Mucosa of rectum (tissue), 2 donors: ENCODE data around the gene BEGAIN.

ENCODE experiments used
- H3K27ac ChIP-seq, 2 donors: one replicate each; pipeline ENCODE4 v1.7.0; 2013; ENCODE audit warnings: inconsistent platforms in 2 of 2, low read depth in 2 of 2, low read length in 2 of 2
- H3K27me3 ChIP-seq, 2 donors: one replicate each; pipeline ENCODE4 v1.7.0; 2013; ENCODE audit warnings: low read length in 2 of 2; ENCODE audit not compliant: control insufficient read depth in 2 of 2, insufficient read depth in 2 of 2
- H3K36me3 ChIP-seq, 2 donors: one replicate each; pipeline ENCODE4 v1.7.0; 2013; ENCODE audit warnings: low read length in 2 of 2; ENCODE audit not compliant: control insufficient read depth in 2 of 2, insufficient read depth in 2 of 2
- H3K4me1 ChIP-seq, 2 donors: one replicate each; pipeline ENCODE4 v1.7.0; 2013; ENCODE audit warnings: low read length in 2 of 2, mild to moderate bottlenecking in 1 of 2; ENCODE audit not compliant: control insufficient read depth in 2 of 2, insufficient read depth in 2 of 2
- H3K4me3 ChIP-seq, 2 donors: one replicate each; pipeline ENCODE4 v1.7.0; 2013; ENCODE audit warnings: low read length in 2 of 2
- H3K9ac ChIP-seq, 2 donors: one replicate each; pipeline ENCODE4 v1.7.0; 2013; ENCODE audit warnings: low read length in 2 of 2, low read depth in 1 of 2, mild to moderate bottlenecking in 1 of 2
- H3K9me3 ChIP-seq, 2 donors: one replicate each; pipeline ENCODE4 v1.7.0; 2013; ENCODE audit warnings: low read length in 2 of 2; ENCODE audit not compliant: control insufficient read depth in 2 of 2
- donor health status: healthy.
- donor health status: Normal muscosa, but diverticular disease.

BEGAIN gene

GRCh38 chr14:100574642-100575031 lies 12.6 kb downstream of the BEGAIN start:
- Histone ChIP-seq H3K4me1 (no peaks in the 10 kb centered on the region), H3K27me3 (peaks cover 8% of the 10 kb centered on the region in 2 donors), H3K9me3 (no peaks in the 10 kb centered on the region), H3K4me3 (no peak overlapping the region), H3K27ac (no peak overlapping the region), H3K9ac (no peak overlapping the region), H3K36me3 (no peaks in the 10 kb centered on the region)

GRCh38 chr14:100573757-100574641 lies 13.2 kb downstream of the BEGAIN start:
- Histone ChIP-seq H3K9ac (no peak overlapping the region), H3K4me3 (no peak overlapping the region), H3K27ac (no peak overlapping the region)

GRCh38 chr14:100573002-100573756 lies 14.0 kb downstream of the BEGAIN start:
- peaks cover 0 to 2% of the 10 kb centered on the region in 2 donors for H3K4me1 ChIP-seq
- no peak overlapping the region for H3K4me3 ChIP-seq
- H3K9me3 ChIP-seq: no peaks in the 10 kb centered on the region
- H3K27me3 ChIP-seq: peaks cover 14% of the 10 kb centered on the region in 2 donors
- H3K36me3 ChIP-seq: no peaks in the 10 kb centered on the region
- H3K9ac ChIP-seq: no peak overlapping the region
- no peak overlapping the region for H3K27ac ChIP-seq

More at GRCh38 chr14:100573757-100574641, 13.2 kb downstream of the BEGAIN start:
- no peaks in the 10 kb centered on the region for H3K9me3 ChIP-seq
- H3K4me1 ChIP-seq: no peaks in the 10 kb centered on the region
- H3K36me3 ChIP-seq: no peaks in the 10 kb centered on the region
- H3K27me3 ChIP-seq: peaks cover 12 to 14% of the 10 kb centered on the region in 2 donors

- Histone ChIP-seq H3K27me3 (peaks cover 14% of the 10 kb centered on the region in 2 donors), H3K4me1 (peaks cover 0 to 2% of the 10 kb centered on the region in 2 donors)
Measured at GRCh38 chr14:100572543-100572942, 14.7 kb downstream of the BEGAIN start.

GRCh38 chr14:100571837-100572236 lies 15.4 kb downstream of the BEGAIN start:
- Histone ChIP-seq H3K27me3 (peaks cover 17 to 18% of the 10 kb centered on the region in 2 donors), H3K9ac (no peak overlapping the region), H3K9me3 (no peaks in the 10 kb centered on the region), H3K27ac (no peak overlapping the region), H3K4me3 (no peak overlapping the region), H3K4me1 (peaks cover 4 to 5% of the 10 kb centered on the region in 2 donors), H3K36me3 (no peaks in the 10 kb centered on the region)

More at GRCh38 chr14:100572543-100572942, 14.7 kb downstream of the BEGAIN start:
- no peaks in the 10 kb centered on the region for H3K36me3 ChIP-seq
- H3K9me3 ChIP-seq: no peaks in the 10 kb centered on the region
- H3K9ac ChIP-seq: no peak overlapping the region
- H3K27ac ChIP-seq: no peak overlapping the region
- H3K4me3 ChIP-seq: no peak overlapping the region

- Histone ChIP-seq H3K36me3 (no peaks in the 10 kb centered on the region), H3K4me1 (peaks cover 6 to 8% of the 10 kb centered on the region in 2 donors), H3K4me3 (no peak overlapping the region), H3K9me3 (no peaks in the 10 kb centered on the region), H3K27me3 (peaks cover 23 to 24% of the 10 kb centered on the region in 2 donors), H3K9ac (no peak overlapping the region), H3K27ac (no peak overlapping the region)
Measured at GRCh38 chr14:100570726-100571454, 16.3 kb downstream of the BEGAIN start.

- Histone ChIP-seq H3K9me3 (no peaks in the 10 kb centered on the region), H3K4me3 (no peak overlapping the region), H3K27me3 (peaks cover 23 to 24% of the 10 kb centered on the region in 2 donors), H3K27ac (no peak overlapping the region), H3K4me1 (peaks cover 6 to 8% of the 10 kb centered on the region in 2 donors), H3K9ac (no peak overlapping the region), H3K36me3 (no peaks in the 10 kb centered on the region)
Measured at GRCh38 chr14:100569734-100570286, 17.4 kb downstream of the BEGAIN start.

- no peaks in the 10 kb centered on the region for H3K9me3 ChIP-seq
- H3K36me3 ChIP-seq: no peaks in the 10 kb centered on the region
- H3K4me3 ChIP-seq: no peak overlapping the region
- no peak overlapping the region for H3K27ac ChIP-seq
- peaks cover 23 to 24% of the 10 kb centered on the region in 2 donors for H3K27me3 ChIP-seq
- peaks cover 6 to 8% of the 10 kb centered on the region in 2 donors for H3K4me1 ChIP-seq
- H3K9ac ChIP-seq: no peak overlapping the region
Measured at GRCh38 chr14:100568998-100569733, 18.1 kb downstream of the BEGAIN start.
